ENCODE measurements around the gene EFNA5. TPM values are rescaled to one million over a fixed set of nuclear protein-coding genes. Genes with fewer than 3 reads are reported as not detected.
"Not testable (repeated sequence)": the region's sequence is repeated elsewhere in the genome, so short reads cannot be mapped to it uniquely, and the experiment has no call there.

The EFNA5 gene
- total RNA-seq, 2 donors from 2014 or later, result 6.0 to 13.5 TPM

- Histone ChIP-seq H3K9me3 (no peaks in the 10 kb centered on the region), H3K4me3 (no peak overlapping the region), H3K36me3 (no peaks in the 10 kb centered on the region), H3K27me3 (replicated peaks; ENCODE audit: insufficient read depth) (no peaks in the 10 kb centered on the region), H3K27ac (no peak overlapping the region), H3K4me1 (ENCODE audit: control insufficient read depth in 1 of 2, low read depth in 2 of 2) (peaks cover 0 to 16% of the 10 kb centered on the region in 2 donors)
- TF ChIP-seq, protein P1, sequence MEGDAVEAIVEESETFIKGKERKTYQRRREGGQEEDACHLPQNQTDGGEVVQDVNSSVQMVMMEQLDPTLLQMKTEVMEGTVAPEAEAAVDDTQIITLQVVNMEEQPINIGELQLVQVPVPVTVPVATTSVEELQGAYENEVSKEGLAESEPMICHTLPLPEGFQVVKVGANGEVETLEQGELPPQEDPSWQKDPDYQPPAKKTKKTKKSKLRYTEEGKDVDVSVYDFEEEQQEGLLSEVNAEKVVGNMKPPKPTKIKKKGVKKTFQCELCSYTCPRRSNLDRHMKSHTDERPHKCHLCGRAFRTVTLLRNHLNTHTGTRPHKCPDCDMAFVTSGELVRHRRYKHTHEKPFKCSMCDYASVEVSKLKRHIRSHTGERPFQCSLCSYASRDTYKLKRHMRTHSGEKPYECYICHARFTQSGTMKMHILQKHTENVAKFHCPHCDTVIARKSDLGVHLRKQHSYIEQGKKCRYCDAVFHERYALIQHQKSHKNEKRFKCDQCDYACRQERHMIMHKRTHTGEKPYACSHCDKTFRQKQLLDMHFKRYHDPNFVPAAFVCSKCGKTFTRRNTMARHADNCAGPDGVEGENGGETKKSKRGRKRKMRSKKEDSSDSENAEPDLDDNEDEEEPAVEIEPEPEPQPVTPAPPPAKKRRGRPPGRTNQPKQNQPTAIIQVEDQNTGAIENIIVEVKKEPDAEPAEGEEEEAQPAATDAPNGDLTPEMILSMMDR (IDR thresholded peaks at IDR 0.05), result no peak
- DNase-seq (ENCODE audit: low spot score) (no peak), ATAC-seq (ENCODE audit: insufficient number of reproducible peaks, low FRiP score, low read depth) (no peak)
These were observed 214.4 kb downstream of the EFNA5 start for GRCh38 chr5:107456281-107456715.

- H3K36me3 ChIP-seq, result no peaks in the 10 kb centered on the region
- H3K27ac ChIP-seq, result no peak overlapping the region
- DNase-seq (ENCODE audit: low spot score), result no peak
- H3K9me3 ChIP-seq, result no peaks in the 10 kb centered on the region
- H3K4me1 ChIP-seq (ENCODE audit: control insufficient read depth in 1 of 2, low read depth in 2 of 2), result peaks cover 0 to 16% of the 10 kb centered on the region in 2 donors
- TF ChIP-seq, protein P1 (IDR thresholded peaks at IDR 0.05), result no peak
- H3K4me3 ChIP-seq, result no peak overlapping the region
- no peaks in the 10 kb centered on the region for H3K27me3 ChIP-seq (replicated peaks; ENCODE audit: insufficient read depth)
- ATAC-seq (ENCODE audit: insufficient number of reproducible peaks, low FRiP score, low read depth), result no peak
These were observed 215.6 kb downstream of the EFNA5 start for GRCh38 chr5:107455111-107455544.

DNA sequence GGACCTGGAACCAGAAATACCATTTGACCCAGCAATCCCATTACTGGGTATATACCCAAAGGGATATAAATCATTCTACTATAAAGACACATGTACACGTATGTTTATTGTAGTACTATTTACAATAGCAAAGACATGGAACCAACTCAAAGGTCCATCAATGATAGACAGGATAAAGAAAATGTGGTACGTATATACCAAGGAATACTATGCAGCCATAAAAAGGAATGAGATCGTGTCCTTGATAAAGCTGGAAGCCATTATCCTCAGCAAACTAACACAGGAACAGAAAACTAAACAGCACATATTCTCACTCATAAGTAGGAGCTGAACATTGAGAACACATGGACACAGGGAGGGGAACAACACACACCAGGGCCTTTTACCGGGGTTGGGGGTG lies 218.9 kb downstream of the EFNA5 start:
- not testable (repeated sequence) for ATAC-seq (ENCODE audit: insufficient number of reproducible peaks, low FRiP score, low read depth); H3K9me3 ChIP-seq; DNase-seq (ENCODE audit: low spot score); H3K36me3 ChIP-seq; H3K27me3 ChIP-seq (replicated peaks; ENCODE audit: insufficient read depth); H3K4me3 ChIP-seq; H3K27ac ChIP-seq
- H3K4me1 ChIP-seq (ENCODE audit: control insufficient read depth in 1 of 2, low read depth in 2 of 2), result peaks cover 0 to 16% of the 10 kb centered on the region in 2 donors

DNA sequence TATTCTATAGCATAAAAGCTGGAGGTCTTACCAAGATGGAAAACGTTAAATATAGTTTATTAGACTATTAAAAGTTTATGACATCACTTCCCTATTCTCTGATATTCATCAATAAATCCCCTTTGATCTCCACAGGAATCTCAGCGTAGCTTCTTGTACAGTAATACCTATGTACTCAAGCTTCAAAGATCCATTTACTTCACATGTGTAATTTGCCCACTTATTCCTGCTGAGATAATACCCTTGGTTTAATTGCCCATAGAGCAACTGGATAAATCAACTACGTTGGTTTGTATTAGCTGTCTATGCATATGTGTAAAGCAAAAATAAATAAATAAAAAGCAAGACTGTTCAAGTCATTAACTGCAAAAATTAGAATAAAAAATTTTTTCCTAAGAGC lies 219.7 kb downstream of the EFNA5 start:
- peaks cover 0 to 10% of the 10 kb centered on the region in 2 donors for H3K4me1 ChIP-seq (ENCODE audit: control insufficient read depth in 1 of 2, low read depth in 2 of 2)
- no peaks in the 10 kb centered on the region for H3K36me3 ChIP-seq
- H3K4me3 ChIP-seq, result no peak overlapping the region
- H3K27ac ChIP-seq, result no peak overlapping the region
- no peak for ATAC-seq (ENCODE audit: insufficient number of reproducible peaks, low FRiP score, low read depth)
- TF ChIP-seq, protein P1 (IDR thresholded peaks at IDR 0.05), result no peak
- no peaks in the 10 kb centered on the region for H3K9me3 ChIP-seq
- H3K27me3 ChIP-seq (replicated peaks; ENCODE audit: insufficient read depth), result no peaks in the 10 kb centered on the region
- no peak for DNase-seq (ENCODE audit: low spot score)

DNA sequence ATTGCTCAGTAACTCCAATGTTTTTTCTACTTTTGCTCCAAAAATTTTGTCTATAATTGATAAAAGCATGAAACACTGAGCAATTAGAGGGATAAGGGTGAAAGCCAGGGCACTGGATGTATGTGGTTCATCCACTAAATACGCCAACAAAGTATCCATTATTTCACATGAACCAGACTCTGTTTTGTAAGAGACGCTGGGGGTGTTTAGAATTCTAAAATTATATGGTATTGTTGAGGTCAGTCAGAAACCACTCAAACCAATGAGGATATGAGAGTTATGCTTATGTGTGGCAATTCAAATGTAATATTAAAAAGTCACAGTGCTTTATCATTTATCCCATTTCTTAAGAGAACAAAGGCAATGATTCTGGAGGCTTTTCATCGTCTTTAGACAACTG lies 220.2 kb downstream of the EFNA5 start:
- Histone ChIP-seq H3K9me3 (no peaks in the 10 kb centered on the region), H3K4me1 (ENCODE audit: control insufficient read depth in 1 of 2, low read depth in 2 of 2) (peaks cover 0 to 5% of the 10 kb centered on the region in 2 donors), H3K27me3 (replicated peaks; ENCODE audit: insufficient read depth) (no peaks in the 10 kb centered on the region), H3K4me3 (no peak overlapping the region), H3K36me3 (no peaks in the 10 kb centered on the region), H3K27ac (no peak overlapping the region)
- DNase-seq (ENCODE audit: low spot score) (no peak), ATAC-seq (ENCODE audit: insufficient number of reproducible peaks, low FRiP score, low read depth) (no peak)
- TF ChIP-seq, protein P1 (IDR thresholded peaks at IDR 0.05), result no peak

DNA sequence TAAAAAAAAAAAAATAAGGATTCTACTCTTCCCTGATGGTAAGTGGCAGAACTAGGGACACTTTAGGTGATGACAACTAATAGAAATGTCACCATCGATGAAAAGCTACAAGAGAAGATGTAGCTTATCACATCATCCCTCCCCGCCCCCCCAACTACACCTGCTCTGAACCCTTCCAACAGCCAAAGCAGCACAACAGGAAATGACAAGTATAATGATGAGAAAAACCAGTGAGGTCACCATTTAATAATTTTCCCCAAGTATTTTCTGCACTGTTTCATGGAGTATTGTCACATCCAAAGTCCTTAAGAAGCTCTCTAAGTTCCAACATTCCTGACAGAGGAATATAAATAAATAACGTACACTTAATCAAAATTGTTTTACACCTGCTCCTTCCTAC lies 221.4 kb downstream of the EFNA5 start:
- DNase-seq (ENCODE audit: low spot score), result no peak
- H3K4me1 ChIP-seq (ENCODE audit: control insufficient read depth in 1 of 2, low read depth in 2 of 2), result no peaks in the 10 kb centered on the region
- H3K27ac ChIP-seq, result no peak overlapping the region
- H3K36me3 ChIP-seq, result no peaks in the 10 kb centered on the region
- TF ChIP-seq, protein P1 (IDR thresholded peaks at IDR 0.05), result no peak
- H3K27me3 ChIP-seq (replicated peaks; ENCODE audit: insufficient read depth), result no peaks in the 10 kb centered on the region
- H3K4me3 ChIP-seq, result no peak overlapping the region
- no peaks in the 10 kb centered on the region for H3K9me3 ChIP-seq
- ATAC-seq (ENCODE audit: insufficient number of reproducible peaks, low FRiP score, low read depth), result no peak
